NCI-H774 (cell line): ENCODE data around the gene PRR16.
A peak's percentile ranks its signal among the peaks of the same experiment; 100 is the strongest.

ENCODE experiments used
- DNase-seq: peaks from one replicate; lab custom pipeline; 2025; lab: John Stamatoyannopoulos, UW

The PRR16 gene

DNA sequence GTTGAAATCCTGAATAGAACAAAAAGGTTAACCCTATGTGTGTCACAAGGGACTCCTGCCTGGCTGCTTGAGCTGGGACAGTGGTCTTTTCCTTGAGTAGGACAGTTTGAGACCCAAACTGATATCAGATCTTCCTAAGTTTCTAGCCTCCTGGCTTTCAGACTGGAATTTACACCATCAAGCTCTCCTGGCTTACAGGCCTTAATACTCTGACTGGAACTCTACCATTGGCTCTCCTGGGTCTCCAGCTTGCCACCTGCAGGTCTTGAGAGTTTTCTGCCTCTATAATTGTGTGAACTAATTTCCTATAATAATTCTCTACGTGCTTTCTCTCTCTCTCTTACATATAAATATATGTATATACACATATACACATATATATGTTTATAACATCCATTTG is 112.5 kb downstream of the PRR16 start:
- no peak for DNase-seq

GRCh38 chr5:120582635-120583034 is 118.5 kb downstream of the PRR16 start:
- DNase-seq: no peak

DNA sequence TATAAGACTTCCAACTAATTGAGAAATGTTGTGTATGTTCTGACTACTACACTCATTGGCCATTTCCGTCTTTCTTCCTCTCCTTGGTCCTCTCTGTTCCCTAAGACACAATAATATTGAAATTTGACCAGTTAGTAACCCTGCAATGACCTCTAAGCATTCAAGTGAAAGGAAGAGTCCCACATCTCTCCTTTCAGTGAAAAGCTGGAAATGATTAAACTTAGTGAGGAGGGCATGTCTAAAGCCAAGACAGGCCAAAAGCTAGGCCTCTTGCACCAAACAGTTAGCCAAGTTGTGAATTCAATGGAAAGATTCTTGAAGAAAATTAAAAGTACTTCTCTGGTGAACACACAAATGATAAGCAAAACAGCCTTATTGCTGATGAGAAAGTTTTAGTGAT is 122.5 kb downstream of the PRR16 start:
- no peak for DNase-seq

- DNase-seq: no peak
These were observed 127.8 kb downstream of the PRR16 start for GRCh38 chr5:120591911-120592310.

- no peak for DNase-seq
These were observed 135.5 kb downstream of the PRR16 start for GRCh38 chr5:120599576-120599975.

GRCh38 chr5:120600639-120601038 is 136.5 kb downstream of the PRR16 start:
- peak; percentile 5 for DNase-seq

DNA sequence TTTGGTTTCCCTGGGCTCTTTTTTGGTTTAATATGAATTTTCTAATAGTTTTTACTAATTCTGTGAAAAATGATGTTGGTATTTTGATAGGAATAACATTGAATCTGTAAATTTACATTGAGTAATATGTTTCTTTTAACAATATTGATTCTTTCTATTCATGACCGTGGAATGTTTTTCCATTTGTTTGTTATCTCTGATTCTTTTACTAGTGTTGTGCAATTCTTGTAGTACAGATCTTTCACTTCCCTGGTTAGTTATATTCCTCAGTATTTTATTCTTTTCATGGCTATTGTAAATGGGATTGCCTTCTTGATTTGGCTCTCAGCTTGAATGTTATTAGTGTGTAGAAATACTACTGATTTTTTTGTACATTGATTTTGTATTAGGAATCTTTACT is 137.9 kb downstream of the PRR16 start:
- DNase-seq: no peak

GRCh38 chr5:120604884-120605283 is 140.8 kb downstream of the PRR16 start:
- no peak for DNase-seq

GRCh38 chr5:120605325-120606079 is 141.4 kb downstream of the PRR16 start:
- no peak for DNase-seq

DNA sequence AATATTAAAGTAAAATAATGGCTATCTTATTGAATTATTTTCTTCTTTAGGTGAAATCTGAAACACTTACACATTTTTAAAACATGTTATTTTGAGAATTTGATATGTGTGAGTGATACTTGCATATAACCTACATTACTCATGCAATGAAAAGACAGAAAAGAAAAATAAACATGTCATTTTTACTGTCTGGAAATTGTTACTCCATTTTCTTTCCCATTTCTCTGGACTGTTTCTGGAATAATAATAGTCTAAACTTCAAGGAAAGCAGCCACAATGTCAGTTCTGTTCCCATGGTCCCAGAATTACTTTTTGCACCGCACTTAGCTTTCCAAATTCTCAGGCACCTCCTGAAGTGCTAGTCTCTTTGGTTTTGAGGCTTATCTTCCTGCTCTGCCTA is 145.5 kb downstream of the PRR16 start:
- no peak for DNase-seq

DNA sequence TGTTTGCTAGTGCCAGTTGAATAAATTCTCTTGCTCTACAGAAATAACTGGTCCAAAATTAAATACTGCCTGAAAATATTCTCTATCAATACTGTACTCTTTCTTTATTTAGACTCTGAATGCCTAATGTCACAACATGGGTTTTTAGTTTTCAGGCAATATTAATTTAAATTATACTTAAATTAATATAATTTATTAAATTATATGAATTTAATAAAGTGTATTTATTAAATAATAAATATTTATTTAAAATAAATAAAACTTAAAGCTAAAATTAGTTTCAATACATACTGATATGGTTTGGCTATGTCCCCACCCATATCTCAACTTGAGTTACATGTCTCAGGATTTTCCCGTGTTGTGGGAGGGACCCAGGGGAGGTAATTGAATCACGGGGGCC is 146.0 kb downstream of the PRR16 start:
- no peak for DNase-seq

GRCh38 chr5:120613729-120614128 is 149.6 kb downstream of the PRR16 start:
- no peak for DNase-seq

- no peak for DNase-seq
These were observed 150.6 kb downstream of the PRR16 start for GRCh38 chr5:120614531-120615180.

DNA sequence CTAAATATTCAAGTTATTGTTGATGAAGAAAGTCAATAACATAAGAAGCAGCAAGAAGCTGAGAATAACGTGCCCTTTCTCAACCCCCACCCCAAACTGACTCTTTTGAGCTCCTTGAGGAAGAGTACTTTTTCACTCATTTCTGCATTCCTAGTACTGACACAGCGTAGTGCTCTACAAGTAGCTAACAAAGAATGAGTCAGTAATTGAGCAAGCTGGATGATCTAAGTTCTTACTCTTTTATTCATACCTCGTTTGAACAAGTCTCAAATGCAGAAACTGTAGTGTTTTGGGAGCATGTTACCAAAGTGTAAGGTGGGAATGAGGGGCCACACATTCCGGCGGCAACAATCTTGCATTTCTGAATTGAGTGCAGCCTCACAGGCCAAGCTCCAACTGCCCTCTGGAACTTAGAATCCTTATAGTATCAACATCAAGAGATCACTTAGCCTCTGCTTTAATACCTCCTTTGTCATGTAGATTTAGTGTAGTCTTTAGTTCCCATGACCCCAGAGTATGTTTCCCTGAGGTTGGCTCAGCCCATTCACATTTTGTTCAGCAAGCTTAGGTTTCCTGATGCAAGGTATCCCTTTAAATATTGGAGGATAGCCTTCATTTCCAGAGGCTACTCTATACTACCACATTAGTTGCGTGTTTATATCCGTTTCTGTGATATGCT is 152.0 kb downstream of the PRR16 start:
- no peak for DNase-seq

GRCh38 chr5:120621339-120621738 is 157.2 kb downstream of the PRR16 start:
- no peak for DNase-seq

DNA sequence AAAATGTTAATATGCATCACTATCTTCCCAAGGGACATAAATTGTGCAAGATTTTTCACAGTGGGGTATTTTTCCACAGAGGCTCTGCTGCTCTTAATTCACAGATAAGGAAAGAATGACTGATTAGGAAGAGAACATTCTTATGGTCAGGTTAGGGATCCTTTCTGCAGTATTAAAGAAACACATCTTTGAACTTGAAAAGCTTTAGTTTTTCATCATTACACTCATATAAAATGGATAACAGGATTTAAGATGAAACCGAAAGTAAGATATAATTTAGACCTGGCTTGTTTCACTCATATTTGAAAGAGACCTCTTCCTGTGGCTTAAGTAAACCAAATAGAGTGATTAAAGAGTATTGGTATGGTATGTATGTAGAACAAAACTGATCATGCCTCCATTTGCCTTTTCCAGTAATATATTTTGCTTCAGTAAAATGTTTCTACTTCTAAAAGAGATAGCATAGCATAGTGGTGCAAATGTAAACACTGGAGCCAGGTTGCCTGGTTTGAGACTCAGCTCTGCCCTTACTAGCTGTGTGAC is 160.0 kb downstream of the PRR16 start:
- no peak for DNase-seq

DNA sequence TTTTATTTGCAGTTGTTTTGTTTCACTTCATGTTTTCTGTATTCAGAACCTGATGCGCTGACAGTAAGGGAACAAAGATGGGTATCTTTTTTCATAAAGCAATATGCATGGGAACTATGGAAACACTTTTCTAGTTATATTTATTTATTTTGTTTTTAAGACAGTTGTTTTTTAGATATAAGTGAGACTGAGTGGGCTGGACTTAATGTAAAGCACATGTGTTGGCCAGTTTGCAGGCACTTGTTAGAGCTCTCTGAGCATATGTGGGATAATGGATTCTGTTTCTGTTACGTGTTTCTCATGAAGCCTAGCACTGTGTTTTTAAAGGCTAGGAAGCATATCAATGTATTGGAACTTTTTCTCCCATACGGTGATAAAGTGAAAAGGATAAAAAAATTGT is 164.1 kb downstream of the PRR16 start:
- DNase-seq: no peak

GRCh38 chr5:120630550-120630949 is 166.4 kb downstream of the PRR16 start:
- DNase-seq: no peak

DNA sequence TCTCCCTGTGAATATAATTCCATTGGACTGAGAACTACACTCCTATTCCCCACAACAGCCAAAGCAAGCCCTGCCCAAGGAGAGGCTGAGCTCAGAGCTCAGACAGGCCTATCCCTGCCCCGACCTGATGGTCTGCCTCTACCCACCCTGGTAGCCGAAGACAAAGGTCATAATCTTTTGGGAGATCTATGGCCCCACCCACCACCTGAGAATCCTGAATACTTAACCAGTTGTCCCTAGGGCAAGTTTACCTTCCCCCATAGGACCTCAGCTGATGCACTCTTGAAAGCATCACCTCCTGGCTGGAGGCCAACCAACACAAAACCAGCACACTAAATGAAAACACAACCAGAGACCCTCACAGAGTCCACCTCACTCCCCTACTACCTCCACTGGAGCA is 167.5 kb downstream of the PRR16 start:
- no peak for DNase-seq

GRCh38 chr5:120632430-120632829 is 168.3 kb downstream of the PRR16 start:
- no peak for DNase-seq

DNA sequence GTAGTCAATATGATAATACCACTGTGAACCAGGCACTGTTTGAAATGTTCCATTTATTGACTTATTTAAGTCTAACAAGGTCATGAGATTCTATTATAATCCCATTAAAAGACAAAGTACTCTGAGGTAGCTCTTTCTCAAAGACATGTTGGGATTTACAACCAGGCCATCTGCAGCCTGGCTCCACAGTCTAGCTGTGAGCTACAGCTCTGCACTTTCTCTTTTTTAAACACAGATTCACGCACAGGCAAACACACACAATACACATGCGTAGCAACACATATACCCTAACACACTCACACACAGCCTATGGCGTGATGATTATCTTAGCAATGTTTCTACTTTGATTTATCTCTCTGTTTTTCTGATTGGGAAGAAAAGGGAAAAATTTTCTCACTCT is 174.3 kb downstream of the PRR16 start:
- no peak for DNase-seq

- no peak for DNase-seq
These were observed 176.7 kb downstream of the PRR16 start for GRCh38 chr5:120640778-120641177.

DNA sequence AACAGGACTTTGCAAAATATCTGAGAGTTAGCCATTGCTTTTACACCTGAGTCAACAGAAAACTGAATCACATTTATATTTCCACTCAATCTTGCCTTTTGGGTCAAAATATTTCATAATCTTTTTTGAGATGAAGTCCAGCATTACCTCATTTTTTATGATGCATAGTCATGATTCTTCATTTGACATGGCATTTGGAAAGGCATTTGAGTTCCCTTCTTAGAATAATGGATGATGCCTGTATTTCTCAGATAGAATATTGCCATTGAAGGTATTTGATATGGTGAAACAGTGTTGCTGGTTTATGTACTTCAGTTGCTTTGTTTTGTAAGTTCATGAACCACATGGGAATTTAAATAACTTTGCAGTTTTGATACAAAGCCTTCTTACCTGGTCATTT is 180.4 kb downstream of the PRR16 start:
- no peak for DNase-seq
